IMR-90 (cell line): ENCODE data around the gene MXRA5.

Experiments
- BHLHE40 ChIP-seq: fragments of 150-350 bp; IDR thresholded peaks from 2 replicates; pipeline ENCODE4 v1.6.1; 2016; ENCODE audit warnings: mild to moderate bottlenecking, low read depth, low read length
- CHD1 ChIP-seq: IDR thresholded peaks from 2 replicates; pipeline ENCODE4 v1.6.1; 2012; ENCODE audit warnings: low read depth, low read length, improper control_type of control experiment
- RAD21 ChIP-seq: IDR thresholded peaks from 2 replicates; pipeline ENCODE4 v1.6.1; 2012; ENCODE audit warnings: low read length, improper control_type of control experiment
- TF ChIP-seq, protein P1 (sequence below): conservative IDR thresholded peaks from 2 replicates; pipeline ENCODE4 v1.5.1; 2012; ENCODE audit warnings: mild to moderate bottlenecking, low read depth, low read length, improper control_type of control experiment

DNA sequence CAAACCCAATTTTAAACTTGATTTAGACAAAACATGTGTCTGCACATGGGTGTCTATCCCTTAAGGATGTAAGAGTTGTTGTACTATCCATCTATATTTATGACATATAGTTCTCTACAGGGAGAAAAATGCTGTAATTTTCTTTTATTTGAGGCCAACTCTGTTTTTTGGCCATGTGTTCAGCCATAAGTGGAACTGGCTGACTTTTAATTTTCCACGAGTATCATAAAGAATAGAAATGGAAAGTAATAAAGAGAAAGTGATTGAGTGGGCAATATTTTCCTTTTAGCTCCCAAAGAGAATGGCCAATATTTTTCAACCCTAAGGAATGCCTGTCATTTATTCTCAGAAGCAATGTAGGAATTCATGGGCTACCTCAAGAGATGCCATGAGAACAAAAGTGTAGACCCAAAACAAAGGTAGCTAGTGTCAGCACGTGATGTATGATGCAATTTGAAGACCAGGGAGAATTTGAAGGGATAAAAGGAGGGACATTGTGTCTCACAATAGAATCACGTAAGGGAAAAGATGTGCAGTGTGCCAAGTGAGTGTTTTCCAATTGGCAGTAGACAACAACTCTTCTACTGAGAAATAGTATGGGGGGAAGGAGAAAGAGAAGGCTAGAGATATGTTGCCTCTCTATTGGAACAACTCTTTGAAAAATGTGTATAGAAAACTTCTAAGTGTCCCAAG, 27.8 kb upstream of the MXRA5 start:
- TF ChIP-seq, protein P1, sequence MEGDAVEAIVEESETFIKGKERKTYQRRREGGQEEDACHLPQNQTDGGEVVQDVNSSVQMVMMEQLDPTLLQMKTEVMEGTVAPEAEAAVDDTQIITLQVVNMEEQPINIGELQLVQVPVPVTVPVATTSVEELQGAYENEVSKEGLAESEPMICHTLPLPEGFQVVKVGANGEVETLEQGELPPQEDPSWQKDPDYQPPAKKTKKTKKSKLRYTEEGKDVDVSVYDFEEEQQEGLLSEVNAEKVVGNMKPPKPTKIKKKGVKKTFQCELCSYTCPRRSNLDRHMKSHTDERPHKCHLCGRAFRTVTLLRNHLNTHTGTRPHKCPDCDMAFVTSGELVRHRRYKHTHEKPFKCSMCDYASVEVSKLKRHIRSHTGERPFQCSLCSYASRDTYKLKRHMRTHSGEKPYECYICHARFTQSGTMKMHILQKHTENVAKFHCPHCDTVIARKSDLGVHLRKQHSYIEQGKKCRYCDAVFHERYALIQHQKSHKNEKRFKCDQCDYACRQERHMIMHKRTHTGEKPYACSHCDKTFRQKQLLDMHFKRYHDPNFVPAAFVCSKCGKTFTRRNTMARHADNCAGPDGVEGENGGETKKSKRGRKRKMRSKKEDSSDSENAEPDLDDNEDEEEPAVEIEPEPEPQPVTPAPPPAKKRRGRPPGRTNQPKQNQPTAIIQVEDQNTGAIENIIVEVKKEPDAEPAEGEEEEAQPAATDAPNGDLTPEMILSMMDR = no peak
- no peak for TF ChIP-seq CHD1
- no peak for TF ChIP-seq RAD21
- no peak for TF ChIP-seq BHLHE40
